CD4-positive, alpha-beta T cell treated with Interleukin-17A for 1 hour (primary cell): ENCODE results near the gene SLC5A11.

Source experiments
- DNase-seq: peaks from one replicate; pipeline ENCODE4 v3.0.0-alpha.2; 2020

SLC5A11 gene

DNA sequence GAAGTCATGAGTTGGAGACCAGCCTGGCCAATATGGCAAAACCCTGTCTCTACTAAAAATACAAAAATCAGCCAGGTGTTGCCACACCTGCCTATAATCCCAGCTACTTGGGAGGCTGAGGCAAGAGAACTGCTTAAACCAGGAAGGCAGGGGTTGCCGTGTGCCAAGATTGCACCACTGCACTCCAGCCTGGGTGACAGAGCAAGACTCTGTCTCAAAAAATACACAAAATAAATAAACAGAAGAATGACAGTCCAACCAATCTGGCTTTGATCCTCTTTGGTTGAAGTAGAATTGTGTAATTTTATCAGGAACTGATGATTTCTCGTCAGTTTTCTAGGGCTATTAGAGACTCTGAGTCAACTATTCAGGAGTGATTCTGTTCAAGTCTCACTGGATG, 79.4 kb downstream of the SLC5A11 start:
- no peak for DNase-seq

DNA sequence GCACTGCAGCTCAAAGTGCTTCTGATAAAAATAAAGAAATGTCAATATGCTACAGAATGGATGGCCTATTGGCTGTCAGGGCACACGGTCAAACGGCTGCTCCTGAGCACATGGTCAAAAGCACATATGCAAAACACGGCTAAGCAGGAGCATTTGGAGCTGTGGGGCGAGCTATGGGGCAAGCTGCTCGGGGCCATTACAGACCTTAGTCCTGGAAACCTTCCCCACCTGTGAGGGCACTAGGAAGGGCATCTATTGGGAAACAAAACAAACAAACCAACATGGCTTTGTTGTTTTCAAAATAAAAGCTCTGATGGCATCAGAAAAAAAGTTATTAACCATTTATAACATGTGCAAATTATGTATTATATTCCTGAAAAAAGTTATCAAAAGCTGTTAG, 83.6 kb downstream of the SLC5A11 start:
- no peak for DNase-seq

DNA sequence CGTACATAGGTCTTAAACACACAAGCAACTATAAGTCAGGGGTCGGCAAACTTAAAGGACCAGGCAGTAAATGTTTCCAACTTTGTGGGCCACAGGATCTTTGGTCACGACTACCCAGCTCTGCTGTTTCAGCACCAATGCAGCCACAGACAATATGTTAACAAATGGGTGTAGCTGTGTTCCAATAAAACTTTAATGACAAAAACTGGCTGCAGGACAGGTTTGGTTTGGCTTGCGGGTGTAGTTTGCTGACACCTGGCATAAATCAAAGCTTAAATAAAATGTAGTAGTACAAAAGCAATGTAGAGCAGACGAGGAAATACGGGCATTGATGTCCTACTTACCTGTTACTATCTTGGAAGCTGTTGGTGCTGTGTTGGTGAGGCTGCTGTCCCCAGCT, 84.7 kb downstream of the SLC5A11 start:
- DNase-seq: no peak

DNA sequence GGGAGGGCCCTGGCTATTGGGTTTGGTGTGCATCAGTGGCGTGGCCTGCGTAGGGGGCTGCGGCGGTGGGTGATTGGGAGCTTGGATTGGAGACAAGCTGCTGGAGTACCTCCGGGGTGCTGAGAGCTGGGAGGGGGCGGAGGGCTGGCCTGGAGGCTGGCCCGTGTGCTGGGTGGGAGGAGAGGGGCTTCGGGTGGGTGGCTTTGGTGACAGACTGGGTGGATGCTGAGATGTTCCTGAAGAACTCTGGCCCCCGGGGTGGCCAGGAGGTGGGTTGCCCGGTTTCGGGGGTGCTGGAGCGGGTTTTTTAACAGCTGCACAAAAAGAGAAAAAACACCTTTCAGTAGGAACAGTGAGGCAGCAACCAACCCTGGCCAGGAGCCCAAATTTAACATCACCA, 85.3 kb downstream of the SLC5A11 start:
- DNase-seq: no peak

DNA sequence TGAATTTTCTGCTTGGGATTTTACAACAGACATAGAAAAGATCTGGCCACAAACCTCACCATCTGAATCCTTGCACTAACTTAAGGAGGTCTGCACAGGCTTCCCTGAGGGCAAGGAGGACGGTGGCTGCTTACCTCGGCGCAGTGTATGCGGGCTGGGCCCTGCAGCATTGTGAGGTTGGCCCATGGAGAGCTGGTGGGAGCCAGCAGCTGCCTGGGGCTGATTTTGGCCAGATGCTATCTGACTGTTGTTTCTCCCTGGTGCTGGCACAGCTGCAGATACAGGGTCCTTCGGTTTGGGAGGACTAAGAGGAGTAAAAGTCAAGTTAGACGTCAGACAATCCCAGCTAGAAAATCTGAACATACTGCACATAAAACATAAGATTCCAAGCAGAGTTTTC, 89.6 kb downstream of the SLC5A11 start:
- DNase-seq: no peak

DNA sequence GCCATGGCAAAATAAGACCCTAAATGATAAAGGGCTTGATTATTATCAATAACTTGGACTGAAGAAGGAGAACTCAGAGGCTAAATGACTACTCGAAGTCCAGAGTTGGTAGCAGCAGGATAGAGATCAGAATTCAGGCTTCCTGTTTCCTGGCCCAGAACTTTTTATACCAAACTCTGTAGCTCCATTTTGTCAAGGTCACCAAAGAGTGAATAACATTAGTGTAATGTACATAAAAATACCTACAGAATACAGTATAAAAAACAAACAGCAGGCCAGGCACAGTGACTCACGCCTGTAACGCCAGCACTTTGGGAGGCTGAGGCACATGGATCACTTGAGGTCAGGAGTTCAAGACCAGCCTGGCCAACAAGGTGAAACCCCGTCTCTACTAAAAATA, 90.4 kb downstream of the SLC5A11 start:
- no peak for DNase-seq

DNA sequence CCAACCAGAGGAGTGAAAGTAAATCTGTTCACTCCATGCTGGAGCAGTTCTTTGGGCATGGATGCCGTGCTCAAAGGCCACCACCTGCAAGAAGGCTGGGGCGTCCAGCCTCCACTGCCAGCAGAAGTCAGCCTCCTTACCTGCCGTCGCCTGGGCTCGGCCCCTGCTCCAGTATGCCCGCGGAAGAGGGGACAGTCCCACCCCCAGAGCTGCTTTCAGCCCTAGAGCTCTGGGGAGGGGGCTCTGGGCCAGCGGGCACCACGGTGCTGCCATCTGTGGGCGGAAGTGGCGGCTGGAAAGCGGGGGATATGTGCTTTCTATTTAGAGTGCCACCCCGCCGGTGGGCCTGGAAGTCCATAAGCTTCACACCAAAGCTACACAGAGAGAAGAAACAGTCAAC, 93.5 kb downstream of the SLC5A11 start:
- DNase-seq: no peak

DNA sequence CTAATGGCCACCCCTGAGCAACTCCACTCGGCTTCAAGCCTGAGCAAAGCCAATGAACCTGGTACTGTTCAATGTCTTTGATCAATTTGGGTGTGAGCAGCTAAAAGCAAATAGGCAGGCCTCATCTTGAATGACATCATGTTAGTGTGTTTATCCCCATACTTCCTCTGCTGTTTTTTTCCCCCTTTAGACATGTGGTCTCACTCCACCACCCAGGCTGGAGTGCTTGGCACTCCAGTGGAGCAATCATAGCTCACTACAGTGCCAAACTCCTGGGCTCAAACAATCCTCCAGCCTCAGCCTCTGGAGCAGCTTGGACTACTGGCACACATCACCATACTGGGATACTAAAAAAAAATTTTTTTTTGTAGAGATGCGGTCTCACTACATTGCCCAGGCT, 94.0 kb downstream of the SLC5A11 start:
- DNase-seq: no peak

DNA sequence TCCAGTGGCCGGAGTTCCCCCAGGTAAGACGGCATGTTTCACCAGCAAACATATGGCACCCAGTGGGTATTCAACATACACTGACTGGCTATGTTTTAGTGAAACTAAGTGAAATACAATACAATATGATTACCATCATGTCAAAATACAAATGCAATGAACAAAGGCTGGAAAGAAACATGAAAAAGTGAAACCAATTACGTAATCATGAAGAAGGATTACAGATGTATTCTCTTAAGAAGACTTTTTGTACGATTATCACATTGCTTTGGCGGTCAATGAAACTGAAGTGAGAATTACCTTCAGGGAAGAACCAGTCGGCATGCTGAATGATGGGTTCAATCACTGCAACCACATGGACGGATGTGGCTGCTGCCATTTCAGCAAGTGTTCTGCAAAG, 97.7 kb downstream of the SLC5A11 start:
- DNase-seq: no peak

DNA sequence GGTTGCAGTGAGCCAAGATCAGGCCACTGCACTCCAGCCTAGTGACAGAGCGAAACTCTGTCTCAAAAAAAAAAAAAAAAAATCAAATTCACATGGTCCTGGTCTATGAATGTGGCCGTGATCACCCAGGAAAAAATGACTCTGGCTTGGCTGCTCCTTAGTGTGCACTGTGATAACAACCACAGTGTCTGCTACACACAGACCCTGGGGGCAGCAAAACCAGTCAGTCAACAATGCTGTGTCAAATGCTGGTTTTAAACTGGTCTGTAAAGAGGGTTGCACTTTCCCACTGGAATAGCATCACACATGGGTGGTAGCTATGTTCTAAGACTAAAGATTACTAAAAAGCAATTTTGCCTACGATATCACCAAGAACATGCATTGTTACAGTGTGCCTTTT, 98.4 kb downstream of the SLC5A11 start:
- no peak for DNase-seq

DNA sequence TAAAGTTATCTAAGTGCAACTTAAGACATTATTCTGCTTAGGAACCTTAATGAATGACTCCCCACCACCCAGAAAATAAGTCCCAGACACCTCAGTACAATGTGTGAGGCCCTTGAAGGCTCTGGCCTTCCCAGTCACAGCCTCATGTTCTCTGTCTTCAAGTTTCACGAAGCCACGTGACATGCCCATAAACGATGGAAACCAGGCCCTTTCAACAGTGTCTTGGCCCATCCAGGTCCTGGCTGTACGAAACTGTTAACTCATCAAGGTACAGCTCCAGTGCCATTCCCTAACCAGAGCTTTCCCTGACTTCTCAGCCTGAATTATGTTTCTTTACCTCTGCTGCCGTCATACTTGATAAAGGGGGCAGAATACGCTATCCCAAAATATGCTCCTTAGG, 100.4 kb downstream of the SLC5A11 start:
- no peak for DNase-seq

DNA sequence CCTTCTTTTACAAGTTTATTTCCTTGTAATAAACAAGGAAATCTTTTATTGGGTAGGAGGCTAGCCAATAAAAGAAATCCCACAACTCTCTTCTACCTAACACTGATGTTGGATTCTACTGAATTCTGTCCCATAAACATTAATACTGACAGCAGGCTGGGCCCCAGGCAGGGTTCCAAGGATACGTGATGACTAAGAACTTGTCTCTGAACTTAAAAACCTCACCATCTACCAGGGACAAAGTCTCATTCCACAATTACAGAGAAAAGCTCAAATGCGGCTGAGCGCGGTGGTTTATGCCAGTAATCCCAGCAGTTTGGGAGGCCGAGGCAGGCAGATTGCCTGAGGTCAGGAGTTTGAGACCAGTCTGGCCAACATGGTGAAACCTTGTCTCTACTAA, 104.5 kb downstream of the SLC5A11 start:
- DNase-seq: no peak

DNA sequence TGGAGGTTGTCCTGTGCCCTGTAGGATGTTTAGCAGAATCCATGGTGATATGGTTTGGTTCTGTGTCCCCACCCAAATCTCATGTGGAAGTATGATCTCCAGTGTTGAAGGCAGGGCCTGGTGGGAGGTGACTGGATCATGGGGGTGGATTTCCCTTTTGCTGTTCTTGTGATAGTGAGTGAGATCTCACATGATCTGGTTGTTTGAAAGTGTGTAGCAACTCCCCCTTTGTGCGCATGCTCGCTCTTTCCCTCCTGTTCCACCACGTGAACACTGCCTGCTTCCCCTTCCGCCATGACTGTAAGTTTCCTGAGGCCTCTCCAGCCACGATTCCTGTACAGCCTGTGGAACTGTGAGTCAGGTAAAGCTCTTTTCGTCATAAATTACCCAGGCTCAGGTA, 107.5 kb downstream of the SLC5A11 start:
- DNase-seq: no peak

DNA sequence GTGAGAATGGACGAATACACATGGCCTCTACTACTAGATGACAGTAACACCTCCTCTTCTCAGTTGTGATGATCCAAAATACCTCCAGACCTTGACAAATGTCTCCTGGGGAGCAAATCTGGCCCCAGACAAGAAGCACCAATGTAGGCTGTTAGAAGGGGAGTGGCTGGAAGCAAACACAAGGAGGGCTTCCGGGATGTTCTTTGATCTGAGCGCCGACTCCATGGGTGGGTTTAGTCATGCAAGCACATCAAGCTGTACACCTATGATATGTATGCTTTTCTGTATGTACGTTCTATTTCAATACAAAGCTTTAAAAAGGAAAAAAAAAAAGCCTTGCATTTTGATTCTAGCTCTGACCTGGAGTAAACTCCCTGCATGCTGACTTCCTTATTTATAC, 108.0 kb downstream of the SLC5A11 start:
- DNase-seq: no peak

DNA sequence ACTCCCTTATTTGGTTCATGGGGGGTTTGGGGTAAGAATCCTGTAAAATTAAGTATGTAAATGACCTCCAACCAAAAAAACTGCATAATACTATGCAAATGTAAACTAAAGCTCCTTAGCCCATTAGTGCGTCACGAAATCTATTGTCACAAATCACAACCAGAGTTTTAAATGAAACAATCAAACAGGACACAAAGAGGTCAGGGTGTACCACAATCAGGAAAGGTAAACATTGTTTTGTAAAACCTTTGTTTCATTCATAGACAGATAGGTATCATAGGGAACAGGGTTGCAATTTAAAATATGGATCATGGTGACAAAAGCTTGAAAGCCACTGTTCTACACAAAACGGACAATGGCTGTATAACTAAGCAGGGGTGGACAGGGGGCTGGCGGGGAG, 108.4 kb downstream of the SLC5A11 start:
- DNase-seq: no peak

DNA sequence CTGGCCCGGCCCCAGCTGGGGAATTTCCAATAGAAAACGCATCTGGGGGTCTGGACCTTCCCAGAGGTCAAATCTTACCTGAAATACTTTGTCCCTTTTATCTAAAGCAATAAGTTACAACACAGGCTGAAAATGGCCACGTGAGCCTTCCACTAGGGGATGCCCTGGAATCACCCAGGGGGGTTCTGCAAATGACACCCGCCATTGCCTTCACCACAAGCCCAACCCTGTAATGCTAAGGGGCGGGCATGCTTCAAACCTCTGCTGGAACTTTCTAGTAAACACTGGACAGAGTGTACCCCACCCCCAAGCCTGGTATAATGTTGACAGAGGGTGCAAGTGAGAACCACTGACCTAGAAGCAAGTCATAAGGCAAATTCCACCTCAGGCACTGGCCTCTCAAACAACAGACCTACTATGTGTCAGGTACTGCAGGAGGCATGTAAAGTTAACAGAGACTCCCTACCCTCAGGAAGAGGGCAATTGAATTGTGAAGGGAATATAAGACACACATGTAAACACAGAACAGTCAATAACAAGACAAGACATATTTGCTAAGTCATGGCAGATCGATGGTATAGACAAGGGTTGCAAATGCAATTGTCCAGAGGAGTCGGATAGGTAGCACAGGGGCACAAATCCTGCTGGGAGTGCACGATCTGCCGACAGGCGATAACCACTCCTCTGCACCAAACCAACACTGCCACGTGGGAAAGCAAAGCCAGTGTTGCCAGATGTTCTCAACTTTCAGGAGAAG, 110.4 kb downstream of the SLC5A11 start:
- no peak for DNase-seq

DNA sequence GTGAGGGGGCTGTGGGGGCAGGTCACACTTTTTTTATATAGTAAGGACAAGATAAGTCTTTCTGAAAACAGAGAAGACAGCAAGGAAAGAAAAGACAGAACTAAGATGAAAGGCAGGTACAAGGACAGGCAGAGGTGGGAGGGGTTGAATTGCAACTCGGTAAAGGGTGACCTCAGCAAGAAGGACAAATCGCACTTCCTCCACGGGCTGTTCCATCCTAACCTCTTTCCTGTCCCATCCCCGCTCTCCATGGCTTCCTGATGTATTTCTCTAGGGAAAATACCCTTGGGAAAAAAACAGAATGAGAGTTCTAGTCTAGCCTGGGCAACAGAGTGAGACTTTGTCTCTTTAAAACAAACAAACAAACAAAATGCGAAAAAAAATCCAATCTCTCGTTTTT, 112.1 kb downstream of the SLC5A11 start:
- DNase-seq: no peak
